Spinal cord (tissue), 10 donors: ENCODE results near the gene HES4. TPM values are rescaled to one million over a fixed set of nuclear protein-coding genes. Genes with fewer than 3 reads are reported as not detected.

Source experiments
- DNase-seq, 6 donors: peaks; one replicate each; pipeline versions ENCODE4 v3.0.0 to v3.0.0-alpha.2; 2013 to 2015; ENCODE audit warnings: low spot score in 6 of 6, low read depth in 4 of 6
- H3K27ac ChIP-seq: one replicate; pipeline ENCODE4 v1.5.1; 2013; ENCODE audit warnings: low read depth, low read length, control low read depth
- H3K27me3 ChIP-seq: one replicate; pipeline ENCODE4 v1.6.1; 2013; ENCODE audit warnings: low read length; ENCODE audit not compliant: control insufficient read depth, insufficient read depth
- H3K36me3 ChIP-seq: one replicate; pipeline ENCODE4 v1.6.1; 2013; ENCODE audit warnings: low read length; ENCODE audit not compliant: control insufficient read depth, insufficient read depth
- H3K4me1 ChIP-seq: one replicate; pipeline ENCODE4 v1.6.1; 2013; ENCODE audit warnings: low read length; ENCODE audit not compliant: control insufficient read depth, insufficient read depth
- H3K4me3 ChIP-seq: one replicate; pipeline ENCODE4 v1.5.1; 2013; ENCODE audit warnings: low read depth, low read length, control low read depth
- H3K9me3 ChIP-seq: one replicate; pipeline ENCODE4 v1.6.1; 2013; ENCODE audit warnings: low read length; ENCODE audit not compliant: control insufficient read depth, insufficient read depth
- WGBS: methylation state at CpG from one replicate; pipeline ENCODE4 v1.1.5; 2013; ENCODE audit warnings: missing lambda C conversion rate; ENCODE audit not compliant: insufficient coverage; 5-methylcytosine and 5-hydroxymethylcytosine counted together
- polyA plus RNA-seq, 2 donors: library from polyadenylated mRNA; unstranded; fragments of 120-200 nt; gene quantifications; one replicate each; pipeline ENCODE4 v1.2.1, GENCODE V29; 2013; ENCODE audit not compliant: insufficient read length in 2 of 2
- total RNA-seq, 2 donors: library from RNA; depleted of rRNA in 1 of 2; stranded (reverse); fragments of 120-200 nt in 1 of 2; fragments of >200 nt in 1 of 2; gene quantifications; one replicate each; pipeline versions ENCODE4 v1.2.3 to v1.2.4, GENCODE V29; 2013 to 2014
- donor health status: healthy.

HES4 gene
- total and polyA plus RNA-seq, 4 donors, result 12.3 to 77.1 (median 73.2) TPM

DNA sequence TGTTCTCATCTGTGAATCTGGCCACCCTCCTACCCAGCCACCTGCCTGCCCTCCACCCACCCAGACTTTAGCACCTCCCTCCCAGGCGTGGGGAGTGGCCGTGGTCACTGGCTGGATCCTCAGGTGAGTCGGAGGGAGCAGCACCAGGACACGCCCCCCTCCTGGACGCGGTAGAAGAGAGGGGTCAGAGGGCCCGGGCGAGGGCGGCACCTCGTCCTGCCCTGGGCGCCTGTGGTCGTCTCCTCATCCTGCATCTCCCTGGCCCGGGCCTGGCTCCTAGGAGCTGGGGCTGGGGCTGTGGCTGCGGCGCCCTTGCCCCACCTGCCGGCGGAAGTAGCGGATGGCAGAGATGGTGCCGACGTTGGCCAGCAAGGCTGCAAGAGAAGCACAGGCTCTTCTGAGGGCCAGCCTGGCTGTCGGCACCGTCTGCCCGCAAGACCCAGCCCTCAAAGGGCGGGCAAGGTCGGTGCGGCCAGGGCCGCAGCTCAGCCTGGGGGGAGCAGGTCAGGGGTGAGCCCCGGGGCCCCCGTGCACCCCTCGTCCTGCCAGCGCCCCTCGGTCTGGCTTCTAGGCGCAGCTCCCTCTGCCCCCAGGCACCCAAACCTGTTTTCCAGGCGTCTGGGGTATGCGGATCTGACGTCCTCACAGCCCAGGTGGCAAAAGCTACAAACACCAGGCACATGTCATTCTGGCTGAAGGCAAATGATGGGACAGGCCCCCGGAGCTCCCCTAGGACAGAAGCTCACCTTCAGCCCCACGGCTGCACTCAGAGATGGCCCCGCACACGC is 23.8 kb downstream of the HES4 start:
- peaks cover 2% of the 10 kb centered on the region for H3K36me3 ChIP-seq
- H3K27ac ChIP-seq, result no peak overlapping the region
- peaks cover 4% of the 10 kb centered on the region for H3K4me1 ChIP-seq
- peaks cover 20% of the 10 kb centered on the region for H3K27me3 ChIP-seq
- WGBS, result 13% methylated on average over 36 of the region's 40 CpGs
- H3K9me3 ChIP-seq, result no peaks in the 10 kb centered on the region
- DNase-seq, result peak in 2 of 6 donors; percentile 57 to 69
- no peak overlapping the region for H3K4me3 ChIP-seq

DNA sequence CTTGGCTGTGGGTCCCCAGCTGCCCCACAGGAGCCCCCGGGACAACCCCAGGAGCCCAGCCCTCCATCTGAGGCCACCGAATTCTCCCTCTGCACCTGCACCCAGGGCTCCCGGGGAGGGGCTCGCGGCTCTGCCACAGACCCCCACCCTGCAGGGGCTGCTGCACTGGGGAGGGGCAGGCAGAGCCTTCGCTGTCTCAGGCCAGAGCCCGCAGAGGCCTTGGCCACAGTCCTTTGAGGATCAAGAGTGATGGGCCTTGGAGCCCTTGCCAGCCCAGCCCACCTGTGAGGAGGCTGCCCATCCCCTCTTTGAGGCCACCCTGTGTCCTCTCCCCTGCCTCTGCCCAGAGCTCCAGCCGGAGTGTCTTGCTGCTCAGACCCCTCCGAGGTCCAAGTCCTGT is 24.5 kb downstream of the HES4 start:
- peaks cover 4% of the 10 kb centered on the region for H3K4me1 ChIP-seq
- DNase-seq, result no peak
- peaks cover 28% of the 10 kb centered on the region for H3K27me3 ChIP-seq
- no peaks in the 10 kb centered on the region for H3K9me3 ChIP-seq
- no peak overlapping the region for H3K4me3 ChIP-seq
- 49% methylated on average over 5 of the region's 9 CpGs for WGBS
- peaks cover 2% of the 10 kb centered on the region for H3K36me3 ChIP-seq
- no peak overlapping the region for H3K27ac ChIP-seq

DNA sequence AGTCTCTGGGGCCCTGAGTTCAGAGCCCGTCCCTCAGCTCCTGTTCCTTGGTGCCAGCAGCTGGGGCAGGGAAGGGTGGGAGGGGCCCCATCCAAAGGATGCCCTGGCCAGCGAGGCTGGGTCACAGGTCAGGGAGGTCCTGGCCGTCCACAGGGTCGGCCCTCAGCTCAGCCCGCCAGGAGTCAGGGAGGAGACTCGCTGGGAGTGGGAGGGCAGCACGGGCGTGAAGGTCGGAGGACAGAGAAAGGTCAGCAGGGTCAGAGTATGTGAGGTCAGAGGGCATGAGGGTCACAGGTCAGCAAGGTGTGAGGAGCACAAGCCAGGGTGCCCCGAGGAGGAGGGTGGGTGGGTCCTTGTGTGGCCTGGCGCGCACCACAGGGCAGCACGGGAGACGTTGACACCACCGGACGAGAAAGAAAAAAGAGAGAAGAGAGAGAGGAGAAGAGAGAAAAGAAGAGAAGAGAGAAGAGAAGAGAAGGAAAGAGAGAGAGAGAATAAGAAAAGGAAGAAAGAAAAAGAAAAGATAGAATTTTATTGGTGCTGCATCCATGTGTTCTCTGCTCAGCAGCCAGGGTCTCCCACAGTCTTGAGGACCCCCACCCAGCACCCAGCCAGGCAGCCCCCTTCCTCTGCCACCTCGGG is 25.1 kb downstream of the HES4 start:
- no peak for DNase-seq
- no peaks in the 10 kb centered on the region for H3K9me3 ChIP-seq
- WGBS, result 56% methylated on average over 17 of the region's 17 CpGs
- peaks cover 2% of the 10 kb centered on the region for H3K36me3 ChIP-seq
- H3K27ac ChIP-seq, result no peak overlapping the region
- peaks cover 4% of the 10 kb centered on the region for H3K4me1 ChIP-seq
- H3K4me3 ChIP-seq, result no peak overlapping the region
- H3K27me3 ChIP-seq, result peaks cover 33% of the 10 kb centered on the region

DNA sequence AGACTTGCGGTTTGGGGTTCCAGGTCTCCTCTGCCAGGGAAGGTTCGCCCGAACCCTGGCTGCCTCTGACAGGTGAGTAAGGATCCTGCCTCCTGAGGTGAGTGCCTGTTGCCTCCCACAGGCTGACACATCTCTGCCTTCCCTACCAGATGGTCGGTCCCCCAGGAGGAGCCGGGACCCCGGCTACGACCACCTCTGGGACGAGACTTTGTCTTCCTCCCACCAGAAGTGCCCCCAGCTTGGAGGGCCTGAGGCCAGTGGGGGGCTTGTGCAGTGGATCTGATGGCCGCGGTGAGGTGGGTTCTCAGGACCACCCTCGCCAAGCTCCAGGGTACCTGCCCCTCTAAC is 25.6 kb downstream of the HES4 start:
- whole genome bisulfite sequencing, result 83% methylated on average over 2 of the region's 11 CpGs
- no peaks in the 10 kb centered on the region for H3K9me3 ChIP-seq
- no peak overlapping the region for H3K27ac ChIP-seq
- no peak for DNase-seq
- H3K4me3 ChIP-seq, result no peak overlapping the region
- H3K36me3 ChIP-seq, result peaks cover 2% of the 10 kb centered on the region
- H3K4me1 ChIP-seq, result peaks cover 4% of the 10 kb centered on the region
- H3K27me3 ChIP-seq, result peaks cover 37% of the 10 kb centered on the region

DNA sequence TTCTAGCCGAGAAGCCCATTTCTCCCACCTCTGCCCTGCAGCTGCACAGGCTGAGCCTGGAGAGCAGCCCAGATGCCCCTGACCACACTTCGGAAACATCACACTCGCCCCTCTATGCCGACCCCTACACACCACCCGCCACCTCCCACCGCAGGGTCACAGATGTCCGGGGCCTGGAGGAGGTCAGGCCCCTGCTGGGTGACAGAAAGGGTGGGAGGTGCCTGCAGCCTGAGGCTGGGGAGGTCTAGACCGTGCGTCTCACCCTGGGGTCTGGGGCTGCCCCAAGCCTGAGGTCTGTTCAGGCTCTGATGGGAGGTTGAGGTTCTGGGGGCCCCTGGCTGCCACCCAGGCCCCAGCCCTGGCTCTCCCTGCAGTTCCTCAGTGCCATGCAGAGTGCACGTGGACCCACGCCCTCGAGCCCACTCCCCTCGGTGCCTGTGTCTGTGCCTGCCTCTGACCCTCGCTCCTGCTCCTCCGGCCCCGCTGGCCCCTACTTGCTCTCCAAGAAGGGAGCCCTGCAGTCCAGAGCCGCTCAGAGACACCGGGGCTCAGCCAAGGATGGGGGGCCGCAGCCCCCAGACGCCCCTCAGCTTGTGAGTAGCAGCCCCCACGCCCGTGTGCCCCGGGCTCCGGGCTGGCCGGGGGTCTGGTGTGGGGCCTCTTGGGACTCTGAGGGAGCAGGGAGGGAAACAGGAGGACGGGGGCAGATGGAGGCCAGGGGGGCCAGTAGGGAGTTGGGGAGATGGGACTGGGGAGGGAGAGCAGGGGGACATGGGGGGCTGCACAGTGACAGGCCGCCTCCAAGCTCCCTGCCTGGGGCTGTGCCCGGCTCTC is 26.2 kb downstream of the HES4 start:
- 78% methylated on average over 22 of the region's 28 CpGs for WGBS
- Histone ChIP-seq H3K36me3 (peaks cover 2% of the 10 kb centered on the region), H3K9me3 (no peaks in the 10 kb centered on the region), H3K27me3 (peaks cover 40% of the 10 kb centered on the region), H3K27ac (no peak overlapping the region), H3K4me1 (peaks cover 4% of the 10 kb centered on the region), H3K4me3 (no peak overlapping the region)
- no peak for DNase-seq

DNA sequence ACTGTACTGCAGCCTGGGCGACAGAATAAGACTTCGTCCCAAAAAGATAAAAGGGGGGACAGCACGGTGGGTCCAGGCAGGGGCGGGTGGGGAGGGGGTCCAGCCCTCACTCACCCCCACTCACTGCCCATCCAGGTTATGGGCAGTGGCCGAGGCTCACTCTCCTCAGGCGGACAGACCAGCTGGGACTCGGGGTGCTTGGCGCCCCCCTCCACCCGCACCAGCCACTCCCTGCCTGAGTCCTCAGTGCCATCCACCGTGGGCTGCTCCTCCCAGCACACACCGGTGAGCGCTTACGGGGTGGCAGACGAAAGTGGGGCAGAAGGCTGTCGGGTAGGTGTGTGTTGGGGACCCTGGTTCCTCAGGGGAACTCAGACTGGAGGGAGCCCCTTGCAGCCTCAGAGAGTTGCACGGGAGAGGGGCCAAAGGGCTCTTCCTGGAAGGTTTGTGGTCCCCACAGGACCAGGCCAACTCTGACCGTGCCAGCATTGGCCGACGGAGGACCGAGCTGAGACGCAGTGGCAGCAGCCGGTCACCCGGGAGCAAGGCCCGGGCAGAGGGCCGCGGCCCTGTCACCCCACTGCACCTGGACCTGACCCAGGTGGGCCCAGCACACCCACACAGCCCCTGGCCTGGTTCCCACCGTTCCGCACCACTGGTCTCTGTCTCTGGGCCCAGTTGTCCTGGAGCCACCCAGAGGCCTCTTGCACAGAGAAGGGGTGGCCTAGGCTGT is 27.0 kb downstream of the HES4 start:
- peaks cover 4% of the 10 kb centered on the region for H3K4me1 ChIP-seq
- whole genome bisulfite sequencing, result 84% methylated on average over 17 of the region's 28 CpGs
- no peak for DNase-seq
- peaks cover 48% of the 10 kb centered on the region for H3K27me3 ChIP-seq
- no peak overlapping the region for H3K4me3 ChIP-seq
- H3K27ac ChIP-seq, result no peak overlapping the region
- no peaks in the 10 kb centered on the region for H3K36me3 ChIP-seq
- no peaks in the 10 kb centered on the region for H3K9me3 ChIP-seq

DNA sequence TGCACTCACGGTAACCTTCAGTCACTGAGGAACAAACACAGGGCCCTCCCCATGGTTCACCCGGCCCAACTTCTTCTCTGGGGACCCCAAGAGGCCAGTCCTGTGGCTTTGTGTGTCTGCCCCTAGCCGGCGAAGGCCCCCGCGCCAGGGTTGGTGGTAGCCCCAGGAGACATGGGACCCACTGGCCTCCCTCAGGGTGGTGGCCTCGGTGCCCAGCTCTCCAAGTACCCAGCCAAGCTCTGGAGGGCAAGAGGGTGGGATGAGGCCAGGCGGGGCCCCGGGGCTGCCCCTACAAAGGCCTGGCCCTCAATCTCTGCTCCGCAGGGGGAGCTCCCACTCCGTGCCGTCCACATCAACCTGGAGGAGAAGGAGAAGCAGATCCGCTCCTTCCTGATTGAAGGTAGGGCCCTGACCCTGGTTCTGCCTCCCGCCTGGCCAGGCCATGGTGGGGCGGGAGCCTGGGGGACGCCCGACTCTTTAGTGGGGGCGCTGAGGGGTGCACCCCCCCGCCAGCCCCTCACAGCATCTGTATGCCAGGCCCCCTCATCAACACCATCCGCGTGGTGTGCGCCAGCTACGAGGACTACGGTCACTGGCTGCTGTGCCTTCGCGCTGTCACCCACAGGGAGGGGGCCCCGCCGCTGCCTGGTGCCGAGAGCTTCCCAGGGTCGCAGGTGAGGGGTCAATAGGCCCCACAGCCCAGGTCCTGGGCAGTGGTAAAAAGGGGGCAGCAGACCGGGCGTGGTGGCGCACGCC is 28.0 kb downstream of the HES4 start:
- peaks cover 57% of the 10 kb centered on the region for H3K27me3 ChIP-seq
- WGBS, result 76% methylated on average over 33 of the region's 34 CpGs
- DNase-seq, result no peak
- peaks cover 2% of the 10 kb centered on the region for H3K36me3 ChIP-seq
- H3K9me3 ChIP-seq, result no peaks in the 10 kb centered on the region
- no peak overlapping the region for H3K27ac ChIP-seq
- H3K4me3 ChIP-seq, result no peak overlapping the region
- H3K4me1 ChIP-seq, result peaks cover 7% of the 10 kb centered on the region

DNA sequence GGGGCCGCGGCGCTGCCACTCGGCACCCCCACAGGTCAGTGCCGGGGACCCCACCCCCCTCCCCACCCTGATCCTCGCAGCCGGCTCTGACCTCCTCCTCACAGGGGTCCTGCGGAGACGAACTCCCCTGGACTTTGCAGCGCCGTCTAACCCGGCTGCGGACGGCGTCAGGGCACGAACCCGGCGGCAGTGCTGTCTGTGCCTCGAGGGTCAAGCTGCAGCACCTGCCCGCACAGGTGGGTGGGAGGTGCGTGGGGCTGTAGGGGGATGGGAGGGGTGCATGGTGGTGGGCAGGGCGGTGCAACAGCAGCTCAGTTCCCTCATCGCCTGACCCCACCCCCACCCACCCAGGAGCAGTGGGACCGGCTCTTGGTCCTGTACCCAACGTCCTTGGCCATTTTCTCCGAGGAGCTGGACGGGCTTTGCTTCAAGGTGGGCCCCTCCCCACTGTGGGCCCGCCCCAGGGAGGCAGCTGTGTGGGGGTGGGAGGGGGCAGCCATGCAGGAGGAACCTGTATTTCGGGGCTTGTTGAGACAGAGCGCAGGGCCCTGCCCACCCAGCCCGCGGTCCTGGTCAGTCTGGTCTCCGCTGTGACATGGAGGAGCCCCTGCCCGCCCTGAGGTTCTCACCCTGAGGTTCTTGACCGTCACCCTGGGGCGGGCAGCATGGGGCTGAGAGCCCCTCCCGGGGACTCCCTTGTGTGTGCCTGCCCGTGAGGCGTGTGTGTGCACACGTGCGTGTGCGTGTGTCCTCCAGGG is 28.7 kb downstream of the HES4 start:
- no peak for DNase-seq
- 40% methylated on average over 34 of the region's 42 CpGs for WGBS
- peaks cover 6% of the 10 kb centered on the region for H3K36me3 ChIP-seq
- no peaks in the 10 kb centered on the region for H3K9me3 ChIP-seq
- peaks cover 15% of the 10 kb centered on the region for H3K4me1 ChIP-seq
- H3K27ac ChIP-seq, result no peak overlapping the region
- H3K27me3 ChIP-seq, result peaks cover 65% of the 10 kb centered on the region
- H3K4me3 ChIP-seq, result no peak overlapping the region
